ENCODE data around the gene MYCBPAP.

The MYCBPAP gene

GRCh38 chr17:50551884-50552283 is 43.6 kb downstream of the MYCBPAP start:
- DNase-seq (ENCODE audit: low read depth in 3 of 3) = no peak

GRCh38 chr17:50554201-50554600 is 46.0 kb downstream of the MYCBPAP start:
- no peak for DNase-seq (ENCODE audit: low read depth in 3 of 3)

GRCh38 chr17:50556803-50557202 is 48.6 kb downstream of the MYCBPAP start:
- DNase-seq (ENCODE audit: low read depth in 3 of 3) = no peak

GRCh38 chr17:50557630-50558029 is 49.4 kb downstream of the MYCBPAP start:
- no peak for DNase-seq (ENCODE audit: low read depth in 3 of 3)

GRCh38 chr17:50558091-50558490 is 49.9 kb downstream of the MYCBPAP start:
- no peak for DNase-seq (ENCODE audit: low read depth in 3 of 3)

GRCh38 chr17:50558581-50558940 is 50.3 kb downstream of the MYCBPAP start:
- no peak for DNase-seq (ENCODE audit: low read depth in 3 of 3)

- DNase-seq (ENCODE audit: low read depth in 3 of 3) = no peak
These were observed 50.8 kb downstream of the MYCBPAP start for GRCh38 chr17:50558941-50559614.

- no peak for DNase-seq (ENCODE audit: low read depth in 3 of 3)
These were observed 51.5 kb downstream of the MYCBPAP start for GRCh38 chr17:50559674-50560184.

- DNase-seq (ENCODE audit: low read depth in 3 of 3) = peak; percentile 76 to 77 (median 76)
These were observed 52.1 kb downstream of the MYCBPAP start, which contains the start of gene CACNA1G for GRCh38 chr17:50560185-50560824. Gene CACNA1G (plus strand): TSS chr17:50560715. CDS start chr17:50561460, 745 bp downstream.

GRCh38 chr17:50560931-50561745 is 52.9 kb downstream of the MYCBPAP start:
- DNase-seq (ENCODE audit: low read depth in 3 of 3) = no peak

GRCh38 chr17:50561746-50562141 is 53.5 kb downstream of the MYCBPAP start:
- DNase-seq (ENCODE audit: low read depth in 3 of 3) = no peak

- DNase-seq (ENCODE audit: low read depth in 3 of 3) = no peak
These were observed 54.2 kb downstream of the MYCBPAP start for GRCh38 chr17:50562242-50563091.

GRCh38 chr17:50563092-50563511 is 54.9 kb downstream of the MYCBPAP start:
- DNase-seq (ENCODE audit: low read depth in 3 of 3) = no peak

GRCh38 chr17:50564916-50565315 is 56.7 kb downstream of the MYCBPAP start:
- DNase-seq (ENCODE audit: low read depth in 3 of 3) = no peak

GRCh38 chr17:50565402-50566350 is 57.4 kb downstream of the MYCBPAP start:
- DNase-seq (ENCODE audit: low read depth in 3 of 3) = no peak

- DNase-seq (ENCODE audit: low read depth in 3 of 3) = no peak
These were observed 58.6 kb downstream of the MYCBPAP start for GRCh38 chr17:50566886-50567285.

GRCh38 chr17:50568659-50569058 is 60.4 kb downstream of the MYCBPAP start:
- no peak for DNase-seq (ENCODE audit: low read depth in 3 of 3)

- no peak for DNase-seq (ENCODE audit: low read depth in 3 of 3)
These were observed 61.4 kb downstream of the MYCBPAP start for GRCh38 chr17:50569592-50569991.

- DNase-seq (ENCODE audit: low read depth in 3 of 3) = no peak
These were observed 61.8 kb downstream of the MYCBPAP start for GRCh38 chr17:50570032-50570431.

GRCh38 chr17:50570528-50570927 is 62.3 kb downstream of the MYCBPAP start:
- DNase-seq (ENCODE audit: low read depth in 3 of 3) = no peak
